C4-2B (cell line): ENCODE measurements around the gene RAE1.

ENCODE experiments used
- H3K27ac ChIP-seq: fragments of 450-650 bp; 2 replicates; pipeline ENCODE4 v1.5.1; 2017
- ZFX ChIP-seq: fragments of 450-650 bp; IDR thresholded peaks from 2 replicates; pipeline ENCODE4 v1.6.1; 2017
- TF ChIP-seq, protein P1 (sequence below): fragments of 450-650 bp; conservative IDR thresholded peaks from 2 replicates; pipeline ENCODE4 v1.5.1; 2017; ENCODE audit warnings: mild to moderate bottlenecking

Gene RAE1

GRCh38 chr20:57391439-57392301 lies 40.6 kb downstream of the RAE1 start:
- peak; percentile 60; the same call in 1 of the 2 replicates for TF ChIP-seq ZFX
- TF ChIP-seq, protein P1, sequence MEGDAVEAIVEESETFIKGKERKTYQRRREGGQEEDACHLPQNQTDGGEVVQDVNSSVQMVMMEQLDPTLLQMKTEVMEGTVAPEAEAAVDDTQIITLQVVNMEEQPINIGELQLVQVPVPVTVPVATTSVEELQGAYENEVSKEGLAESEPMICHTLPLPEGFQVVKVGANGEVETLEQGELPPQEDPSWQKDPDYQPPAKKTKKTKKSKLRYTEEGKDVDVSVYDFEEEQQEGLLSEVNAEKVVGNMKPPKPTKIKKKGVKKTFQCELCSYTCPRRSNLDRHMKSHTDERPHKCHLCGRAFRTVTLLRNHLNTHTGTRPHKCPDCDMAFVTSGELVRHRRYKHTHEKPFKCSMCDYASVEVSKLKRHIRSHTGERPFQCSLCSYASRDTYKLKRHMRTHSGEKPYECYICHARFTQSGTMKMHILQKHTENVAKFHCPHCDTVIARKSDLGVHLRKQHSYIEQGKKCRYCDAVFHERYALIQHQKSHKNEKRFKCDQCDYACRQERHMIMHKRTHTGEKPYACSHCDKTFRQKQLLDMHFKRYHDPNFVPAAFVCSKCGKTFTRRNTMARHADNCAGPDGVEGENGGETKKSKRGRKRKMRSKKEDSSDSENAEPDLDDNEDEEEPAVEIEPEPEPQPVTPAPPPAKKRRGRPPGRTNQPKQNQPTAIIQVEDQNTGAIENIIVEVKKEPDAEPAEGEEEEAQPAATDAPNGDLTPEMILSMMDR, result no peak
- H3K27ac ChIP-seq, result peak overlapping the region; percentile 75

GRCh38 chr20:57392512-57393271 lies 41.6 kb downstream of the RAE1 start:
- peak overlapping the region; percentile 75; the same call in 1 of the 2 replicates for H3K27ac ChIP-seq
- TF ChIP-seq ZFX, result no peak
- TF ChIP-seq, protein P1, result no peak

- no peak overlapping the region for H3K27ac ChIP-seq
- TF ChIP-seq ZFX, result no peak
- TF ChIP-seq, protein P1, result no peak
These were observed 42.5 kb downstream of the RAE1 start for GRCh38 chr20:57393321-57394120.

DNA sequence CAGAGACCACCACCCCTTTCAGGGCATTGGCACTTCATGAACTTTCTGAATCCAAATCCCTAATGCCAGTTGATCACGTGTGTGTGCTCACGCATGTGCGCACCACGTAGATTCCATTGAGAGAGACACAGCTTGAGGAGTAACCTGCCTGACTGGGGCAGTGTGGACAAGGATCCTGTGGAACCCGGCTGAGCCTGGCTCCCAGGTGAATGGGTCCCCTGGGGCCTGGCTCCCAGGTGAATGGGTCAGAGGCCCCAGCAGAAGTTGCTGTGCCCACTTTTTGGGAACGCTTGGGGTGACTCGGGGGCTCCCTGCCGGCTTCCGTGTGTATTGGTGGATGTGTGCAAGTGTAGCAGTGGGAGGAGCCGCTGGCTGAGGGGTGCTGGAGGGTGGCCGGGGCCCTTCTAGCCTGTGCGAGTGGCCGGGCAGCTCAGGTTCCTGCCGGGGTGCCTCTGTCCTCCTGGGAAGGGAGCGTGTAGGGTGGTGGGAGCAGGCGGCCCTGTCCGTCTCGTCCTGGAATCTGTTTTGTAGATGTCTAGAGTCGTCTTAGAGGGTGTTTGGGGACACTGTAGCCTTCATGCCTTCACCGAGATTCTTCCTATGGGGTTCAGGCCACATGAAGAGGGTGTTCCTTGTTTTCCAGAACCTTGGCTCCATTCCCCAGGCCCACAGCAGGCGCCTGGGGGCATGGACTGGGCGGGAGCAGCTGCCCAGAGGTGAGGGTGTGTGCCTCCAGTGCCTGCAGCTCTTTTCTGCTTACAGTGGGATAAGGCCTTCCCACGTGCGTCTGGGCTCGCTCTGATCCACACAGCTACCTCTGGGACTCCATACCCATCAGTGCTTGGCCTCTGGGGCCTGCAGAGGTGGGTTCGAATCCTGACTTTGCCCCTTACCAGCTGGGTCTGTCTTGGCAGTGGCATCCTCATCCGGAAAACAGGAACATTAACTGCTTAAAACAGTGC lies 43.3 kb downstream of the RAE1 start:
- no peak overlapping the region for H3K27ac ChIP-seq
- TF ChIP-seq, protein P1, result no peak
- TF ChIP-seq ZFX, result no peak

- TF ChIP-seq, protein P1, result no peak
- H3K27ac ChIP-seq, result no peak overlapping the region
These were observed 44.3 kb downstream of the RAE1 start for GRCh38 chr20:57395111-57395966.
